GM12878 (cell line): ENCODE results near the gene GRAMD1B. TPM values are rescaled to one million over a fixed set of nuclear protein-coding genes. Genes with fewer than 3 reads are reported as not detected.

Experiments used
- ELK1 ChIP-seq: IDR thresholded peaks from 2 replicates; pipeline ENCODE4 v1.6.1; 2012; ENCODE audit warnings: low read depth, low read length, improper control_type of control experiment
- GABPA ChIP-seq: IDR thresholded peaks from 2 replicates; pipeline ENCODE4 v1.6.1; 2014; ENCODE audit warnings: antibody characterized with exemption, low read depth, mild to moderate bottlenecking, inconsistent platforms
- HSF1 ChIP-seq: fragments of 150-350 bp; IDR thresholded peaks from 2 replicates; pipeline ENCODE4 v1.6.1; 2014; ENCODE audit warnings: mild to moderate bottlenecking, low read depth, low read length
- IRF4 ChIP-seq: IDR thresholded peaks from 2 replicates; pipeline ENCODE4 v1.6.1; 2011; ENCODE audit warnings: low read depth, low read length
- NFIC ChIP-seq: IDR thresholded peaks from 2 replicates; pipeline ENCODE4 v1.6.1; 2012; ENCODE audit warnings: low read depth, mild to moderate bottlenecking, inconsistent platforms, low read length, moderate library complexity
- POLR2AphosphoS2 ChIP-seq: IDR thresholded peaks from 2 replicates; pipeline ENCODE4 v1.6.1; 2011; ENCODE audit warnings: low read depth, mild to moderate bottlenecking, low read length, improper control_type of control experiment, moderate library complexity
- ZNF592 ChIP-seq: fragments of 450-650 bp; IDR thresholded peaks from 2 replicates; pipeline ENCODE4 v1.6.1; 2017; ENCODE audit warnings: mild to moderate bottlenecking, moderate library complexity
- polyA plus RNA-seq, 11 experiments: library from polyadenylated mRNA; depleted of rRNA in 4 of 11; unstranded in 6 of 11; stranded (reverse) in 5 of 11; fragments of >200 nt; fragmentation: Nextera tagmentation in 4 of 11; fragmentation: Illumina TruSeq in 1 of 11; extraction: Ambion mirVana in 4 of 11; extraction: Trizol in 1 of 11; gene quantifications; 1 replicate in 1 of 11; 2 replicates in 10 of 11; pipeline versions ENCODE4 v1.2.1 to v1.2.3, GENCODE V29; 2011 to 2016; ENCODE audit warnings: inconsistent platforms in 2 of 11, missing spikeins in 2 of 11, low read depth in 1 of 11
- total RNA-seq, 4 experiments: library from RNA; depleted of rRNA in 3 of 4; stranded (reverse); fragments of >200 nt in 3 of 4; fragmentation: Illumina TruSeq in 1 of 4; extraction: Trizol in 1 of 4; gene quantifications; 2 replicates each; pipeline versions ENCODE4 v1.2.1 to v1.2.3, GENCODE V29; 2013 to 2021

The GRAMD1B gene
- total and polyA plus RNA-seq, 10 of the 15 experiments (the other 5 are each of a cell fraction or from before 2014, with no cell fraction given), result 1.9 to 49.1 (median 26.9) TPM

GRCh38 chr11:123527526-123527925 is 97.5 kb downstream of the GRAMD1B start (continued):
- TF ChIP-seq ZNF592, result no peak
- TF ChIP-seq NFIC, result no peak
- no peak for TF ChIP-seq IRF4
- TF ChIP-seq ELK1, result no peak
- no peak for TF ChIP-seq HSF1
- TF ChIP-seq GABPA, result no peak
- no peak for TF ChIP-seq POLR2AphosphoS2
